CD4-positive, alpha-beta T cell treated with Interleukin-6 for 4 hours (primary cell): ENCODE results near the gene IDH3G.

ENCODE experiments used
- DNase-seq: peaks from one replicate; pipeline ENCODE4 v3.0.0-alpha.2; 2020; ENCODE audit warnings: mixed read lengths

IDH3G gene

GRCh38 chrX:153814591-153815315 lies 20.6 kb upstream of the IDH3G start:
- no peak for DNase-seq

GRCh38 chrX:153813161-153813560 lies 19.0 kb upstream of the IDH3G start:
- DNase-seq = no peak

GRCh38 chrX:153812220-153812619 lies 18.0 kb upstream of the IDH3G start:
- no peak for DNase-seq

- no peak for DNase-seq
These were observed 13.8 kb upstream of the IDH3G start for GRCh38 chrX:153807976-153808375.

- DNase-seq = no peak
These were observed 12.9 kb upstream of the IDH3G start for GRCh38 chrX:153806999-153807575.

- DNase-seq = no peak
These were observed 11.3 kb upstream of the IDH3G start for GRCh38 chrX:153805436-153805835.

- no peak for DNase-seq
These were observed 10.4 kb upstream of the IDH3G start for GRCh38 chrX:153804621-153805020.

GRCh38 chrX:153804100-153804595 lies 10.0 kb upstream of the IDH3G start:
- no peak for DNase-seq

GRCh38 chrX:153803211-153804099 lies 9.3 kb upstream of the IDH3G start:
- DNase-seq = no peak

- no peak for DNase-seq
These were observed 8.4 kb upstream of the IDH3G start for GRCh38 chrX:153802513-153803045.

- no peak for DNase-seq
These were observed 7.5 kb upstream of the IDH3G start for GRCh38 chrX:153801669-153802068.

GRCh38 chrX:153800746-153801145 lies 6.6 kb upstream of the IDH3G start:
- no peak for DNase-seq

- no peak for DNase-seq
These were observed 6.1 kb upstream of the IDH3G start for GRCh38 chrX:153800177-153800722.

GRCh38 chrX:153799326-153799725 lies 5.2 kb upstream of the IDH3G start:
- DNase-seq = no peak

GRCh38 chrX:153797415-153798015 lies 3.3 kb upstream of the IDH3G start:
- no peak for DNase-seq

GRCh38 chrX:153794897-153795816 lies 982 bp upstream of the IDH3G start:
- peak; percentile 12 for DNase-seq

- no peak for DNase-seq
These were observed 884 bp downstream of the IDH3G start for GRCh38 chrX:153793291-153793690.

- DNase-seq = no peak
These were observed 1.8 kb downstream of the IDH3G start for GRCh38 chrX:153792368-153792767.

GRCh38 chrX:153791104-153791852 lies 2.9 kb downstream of the IDH3G start:
- no peak for DNase-seq

GRCh38 chrX:153789654-153790053 lies 4.5 kb downstream of the IDH3G start:
- no peak for DNase-seq

- no peak for DNase-seq
These were observed 7.5 kb downstream of the IDH3G start for GRCh38 chrX:153786669-153787068.
